Measurements from ENCODE around the gene STAG1.
"Not testable (repeated sequence)": the region's sequence is repeated elsewhere in the genome, so short reads cannot be mapped to it uniquely, and the experiment has no call there.

The STAG1 gene

DNA sequence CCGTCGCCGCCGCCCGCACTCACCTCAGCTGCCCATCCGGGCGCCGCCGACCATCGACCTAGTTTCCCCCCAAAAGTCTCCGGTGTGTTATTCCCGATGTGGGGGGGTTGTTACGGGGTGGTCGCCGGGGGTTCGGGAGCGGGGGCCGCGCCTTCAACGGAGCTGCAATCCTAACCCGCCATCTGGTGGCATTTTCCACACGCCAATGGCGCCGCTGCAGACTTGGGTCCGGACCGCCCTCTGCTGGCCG lies at the start of gene STAG1:
TSS of gene STAG1 (minus strand) at position 207 of the 250 bp plus-strand sequence. CDS start 121,480 bp downstream, outside the sequence.
- DNase-seq: no peak

- not testable (repeated sequence) for DNase-seq
These were observed 49.0 kb upstream of the STAG1 start for GRCh38 chr3:136801146-136801545.

- no peak for DNase-seq
These were observed 40.6 kb upstream of the STAG1 start for GRCh38 chr3:136792556-136793330.

DNA sequence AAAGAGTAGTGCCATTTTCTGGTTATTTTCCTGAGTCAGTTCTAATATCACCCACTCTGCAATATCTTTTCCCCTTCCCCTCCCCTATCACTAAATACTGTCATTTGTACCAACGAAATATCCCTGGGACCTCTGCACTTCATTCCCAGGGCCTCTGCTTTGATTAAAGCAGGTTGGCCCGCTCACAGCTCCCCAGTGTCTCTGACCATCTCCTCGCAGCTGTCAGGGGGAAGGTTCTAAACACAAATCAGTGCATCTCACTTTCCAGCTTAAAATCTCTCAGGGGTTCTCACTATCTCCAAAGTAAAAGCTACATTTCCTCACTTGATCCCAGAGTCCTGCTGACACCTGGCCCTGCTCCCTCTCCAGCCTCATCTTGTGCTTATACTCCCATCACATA lies 38.6 kb upstream of the STAG1 start:
- DNase-seq: no peak

DNA sequence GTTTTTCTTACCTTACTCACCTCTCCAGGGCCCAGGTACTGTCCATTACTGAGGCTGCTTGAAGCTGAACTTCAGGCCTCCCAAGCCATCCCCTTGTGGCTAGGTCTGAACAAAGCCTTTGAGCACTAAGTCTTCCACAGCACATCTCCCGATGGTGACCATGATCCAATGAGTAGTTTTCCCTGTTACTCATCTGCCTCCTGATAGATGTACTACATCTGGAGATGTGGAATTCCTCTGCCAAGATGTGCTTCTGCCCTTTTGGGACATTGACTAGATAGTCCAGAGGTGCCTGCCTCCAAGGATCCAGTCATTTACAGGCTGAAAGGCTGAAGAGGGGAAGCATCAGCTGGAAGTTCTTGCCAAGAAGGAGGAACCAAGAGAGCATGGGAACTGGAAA lies 37.8 kb upstream of the STAG1 start:
- DNase-seq: no peak

- DNase-seq: no peak
These were observed 36.0 kb upstream of the STAG1 start for GRCh38 chr3:136788154-136788553.

GRCh38 chr3:136787349-136787748 lies 35.2 kb upstream of the STAG1 start:
- no peak for DNase-seq

GRCh38 chr3:136783708-136784191 lies 31.6 kb upstream of the STAG1 start:
- no peak for DNase-seq

DNA sequence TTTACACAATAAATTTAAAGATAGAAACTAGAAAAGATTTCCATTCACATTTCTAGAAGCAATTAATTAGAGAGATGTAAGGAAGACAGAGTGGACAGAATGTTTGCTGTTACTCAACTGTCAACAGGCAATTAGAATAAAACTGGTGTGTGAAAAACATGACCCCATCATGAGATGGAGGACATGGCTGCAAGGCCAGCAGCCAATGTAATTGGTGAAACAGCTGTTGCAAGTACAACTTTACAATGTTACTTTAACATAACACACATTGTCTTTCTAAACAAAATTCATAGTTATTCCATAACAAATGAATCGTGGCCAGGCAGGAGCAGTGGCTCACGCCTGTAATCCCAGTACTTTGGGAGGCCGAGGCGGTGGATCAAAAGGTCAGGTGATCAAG lies 28.6 kb upstream of the STAG1 start:
- DNase-seq: no peak

- no peak for DNase-seq
These were observed 26.7 kb upstream of the STAG1 start for GRCh38 chr3:136778865-136779264.

DNA sequence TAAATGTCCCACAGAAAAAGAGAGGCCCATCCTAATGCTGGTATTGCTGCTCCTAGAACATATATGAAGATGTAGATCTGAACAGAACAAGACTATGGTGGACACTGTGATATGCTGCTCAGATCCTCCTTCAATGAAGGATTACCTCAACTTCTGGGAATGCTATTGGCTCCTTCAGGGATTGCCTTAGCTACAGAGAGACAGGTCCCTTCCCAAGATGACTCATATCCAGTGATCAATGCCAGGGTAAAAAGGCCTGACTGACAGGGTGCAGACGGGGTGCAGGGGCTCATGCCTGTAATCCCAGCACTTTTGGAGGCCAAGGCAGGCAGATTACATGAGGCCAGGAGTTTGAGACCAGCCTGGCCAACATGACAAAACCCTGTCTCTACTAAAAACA lies 20.5 kb upstream of the STAG1 start:
- DNase-seq: no peak

GRCh38 chr3:136758160-136759102 lies 6.3 kb upstream of the STAG1 start:
- not testable (repeated sequence) for DNase-seq

DNA sequence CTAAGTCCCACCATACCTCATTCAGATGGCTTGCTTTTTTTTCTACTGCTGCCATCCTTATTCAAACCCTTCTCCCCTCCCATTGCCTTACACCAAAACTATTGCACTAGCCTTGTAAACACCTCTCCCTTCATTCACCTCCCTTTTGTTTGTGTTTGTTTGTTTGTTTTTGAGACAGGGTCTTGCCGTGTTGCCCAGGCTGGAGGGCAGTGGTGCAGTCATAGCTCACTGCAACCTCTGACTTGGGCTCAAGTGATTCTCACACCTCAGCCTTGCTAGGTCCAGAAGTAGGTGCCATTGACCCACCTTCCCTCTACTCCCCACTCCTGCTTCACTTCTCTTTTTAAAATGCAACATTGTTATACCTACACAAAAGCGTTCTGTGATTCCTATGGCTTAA lies 3.0 kb upstream of the STAG1 start:
- DNase-seq: no peak

DNA sequence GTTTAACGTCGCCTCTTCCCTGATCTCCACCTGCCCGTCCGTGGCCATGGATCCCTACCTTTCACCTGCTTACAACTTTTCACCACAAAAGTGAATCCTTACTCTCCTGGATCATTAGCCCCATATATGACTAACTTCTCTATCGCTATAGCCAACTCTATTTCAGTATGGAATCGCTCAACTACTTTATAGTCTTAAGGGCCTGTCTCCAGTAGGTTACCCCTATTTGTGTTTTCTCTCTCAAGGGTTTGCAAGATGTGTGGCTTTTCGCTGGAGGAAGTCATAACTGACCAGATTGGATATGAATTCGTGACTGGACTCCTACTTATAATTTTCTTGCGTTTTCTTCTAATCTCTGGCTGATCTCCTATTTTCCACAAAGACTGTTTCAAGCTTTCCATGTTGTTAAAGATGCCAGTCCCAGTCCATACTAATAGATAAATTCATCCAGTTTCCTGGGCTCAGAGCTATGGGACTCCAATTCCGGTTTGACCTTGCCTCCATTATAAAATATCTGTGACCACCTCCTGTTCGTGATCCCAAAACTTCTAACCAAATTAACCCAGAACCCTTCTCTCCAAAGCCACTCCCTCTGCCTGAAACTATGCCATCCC lies 1.3 kb upstream of the STAG1 start:
- DNase-seq: no peak

DNA sequence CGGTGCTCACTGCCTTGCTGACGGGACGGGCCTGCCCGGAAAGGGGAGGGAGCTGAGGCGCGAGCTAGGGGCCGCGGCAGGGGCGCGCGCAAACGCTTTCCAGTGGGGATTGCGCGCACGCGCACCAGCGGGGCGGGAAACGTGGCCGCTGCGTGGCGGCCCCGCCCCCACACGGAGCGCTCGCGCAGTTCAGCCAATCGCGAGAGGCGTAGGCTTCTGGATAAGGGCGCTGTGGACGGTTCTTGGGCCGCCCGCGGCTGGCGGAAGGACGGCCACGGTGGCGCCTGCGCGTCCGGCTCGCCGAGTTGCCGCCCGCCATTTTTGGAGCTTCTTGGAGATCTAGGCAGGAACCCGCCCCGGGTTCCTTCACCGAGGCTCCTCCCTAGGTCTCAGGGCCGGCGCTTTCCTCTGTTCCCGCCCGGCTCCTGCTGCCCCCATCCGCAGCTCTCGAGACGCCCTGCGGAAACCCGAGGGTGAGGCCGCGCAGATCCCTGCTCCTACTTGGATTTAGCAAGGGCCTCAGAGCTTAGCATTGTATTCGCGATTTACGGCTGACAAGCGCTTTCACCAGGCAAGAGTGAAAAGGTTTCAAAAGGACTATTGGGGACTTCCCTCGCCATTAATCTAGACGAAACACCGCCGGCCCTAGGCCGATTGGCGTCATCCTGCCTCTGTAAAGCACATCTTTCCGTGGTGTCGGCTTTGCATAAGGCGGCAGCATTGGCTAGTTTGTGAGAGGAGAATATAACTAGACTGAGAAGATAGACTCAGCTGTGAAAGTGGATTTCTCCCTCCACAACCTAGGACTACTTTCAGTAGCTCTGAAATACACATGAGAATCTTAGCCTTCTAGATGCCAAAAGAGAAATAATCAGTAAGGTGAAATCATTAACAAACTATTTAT lies 496 bp upstream of the STAG1 start:
- peak; percentile 94 for DNase-seq

- peak; percentile 64 for DNase-seq
These were observed 634 bp downstream of the STAG1 start for GRCh38 chr3:136751316-136752171.

DNA sequence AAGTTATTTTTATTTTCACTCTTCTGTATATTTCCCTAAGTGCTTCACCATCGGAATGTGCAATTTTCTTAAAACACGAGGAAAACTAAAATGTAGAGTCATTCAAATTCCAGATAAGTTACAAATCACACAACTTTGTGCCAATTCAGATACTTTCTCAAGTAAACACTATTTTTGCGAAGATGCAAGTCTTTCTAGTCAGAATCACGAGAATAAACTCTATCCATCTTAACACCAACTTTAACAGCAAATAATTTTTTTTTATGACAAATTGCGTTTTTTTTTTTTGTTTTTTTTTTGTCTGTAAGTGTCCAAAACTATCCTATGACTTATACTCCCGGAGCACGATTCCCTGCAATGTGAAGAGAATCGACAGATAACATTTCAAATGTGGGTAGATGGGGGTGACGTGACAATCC lies 1.3 kb downstream of the STAG1 start:
- no peak for DNase-seq

GRCh38 chr3:136750209-136750896 lies 1.8 kb downstream of the STAG1 start:
- DNase-seq: no peak

GRCh38 chr3:136749602-136750001 lies 2.6 kb downstream of the STAG1 start:
- not testable (repeated sequence) for DNase-seq

DNA sequence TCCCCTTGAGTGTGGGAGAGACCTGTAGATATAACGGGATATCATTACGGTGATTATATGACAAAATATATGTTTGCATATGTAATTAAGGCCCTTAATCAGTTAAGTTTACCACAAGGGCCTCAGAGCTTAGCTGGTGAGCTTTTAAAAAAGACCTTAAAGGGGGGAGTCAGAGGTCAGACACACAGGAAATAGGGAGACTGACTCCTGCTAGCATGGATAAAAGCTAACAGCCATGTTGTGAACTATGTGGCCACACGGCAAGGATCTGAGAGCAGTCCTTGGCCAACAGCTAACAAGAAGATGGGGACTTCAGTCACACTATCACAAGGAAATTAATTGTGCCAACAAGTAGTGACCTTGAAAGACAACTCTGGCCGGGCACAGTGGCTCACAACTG lies 3.1 kb downstream of the STAG1 start:
- DNase-seq: no peak

GRCh38 chr3:136745916-136746315 lies 6.3 kb downstream of the STAG1 start:
- no peak for DNase-seq
